ES-I3 (cell line): ENCODE data around the gene MYH7B.

Experiments used
- H3K36me3 ChIP-seq: 2 replicates; pipeline ENCODE4 v1.6.1; 2013; ENCODE audit warnings: mild to moderate bottlenecking, low read length, control low read depth, moderate library complexity; ENCODE audit not compliant: insufficient read depth
- H3K4me1 ChIP-seq: 2 replicates; pipeline ENCODE4 v1.6.1; 2013; ENCODE audit warnings: mild to moderate bottlenecking, control low read depth, low read length; ENCODE audit not compliant: insufficient read depth
- H3K9ac ChIP-seq: 2 replicates; pipeline ENCODE4 v1.6.1; 2013; ENCODE audit warnings: low read depth, mild to moderate bottlenecking, low read length, moderate library complexity
- H3K9me3 ChIP-seq: 2 replicates; pipeline ENCODE4 v1.6.1; 2013; ENCODE audit warnings: mild to moderate bottlenecking, low read length, moderate library complexity; ENCODE audit not compliant: control insufficient read depth, insufficient read depth

Gene MYH7B

GRCh38 chr20:34986311-34987287 is 30.9 kb downstream of the MYH7B start:
- H3K4me1 ChIP-seq: peaks cover 22% of the 10 kb centered on the region; the same call in 1 of the 2 replicates
- no peaks in the 10 kb centered on the region for H3K36me3 ChIP-seq
- H3K9ac ChIP-seq: no peak overlapping the region
- no peaks in the 10 kb centered on the region for H3K9me3 ChIP-seq

GRCh38 chr20:34987288-34988190 is 31.9 kb downstream of the MYH7B start:
- H3K9ac ChIP-seq: no peak overlapping the region
- H3K4me1 ChIP-seq: peaks cover 22% of the 10 kb centered on the region; the same call in 1 of the 2 replicates
- no peaks in the 10 kb centered on the region for H3K36me3 ChIP-seq
- H3K9me3 ChIP-seq: no peaks in the 10 kb centered on the region

- Histone ChIP-seq H3K9ac (no peak overlapping the region), H3K4me1 (peaks cover 17% of the 10 kb centered on the region; the same call in 1 of the 2 replicates), H3K9me3 (no peaks in the 10 kb centered on the region), H3K36me3 (no peaks in the 10 kb centered on the region)
These were observed 32.5 kb downstream of the MYH7B start for GRCh38 chr20:34988191-34988540.

- peaks cover 10% of the 10 kb centered on the region; the same call in 1 of the 2 replicates for H3K4me1 ChIP-seq
- no peaks in the 10 kb centered on the region for H3K9me3 ChIP-seq
- H3K36me3 ChIP-seq: no peaks in the 10 kb centered on the region
- no peak overlapping the region for H3K9ac ChIP-seq
These were observed 33.5 kb downstream of the MYH7B start for GRCh38 chr20:34989118-34989517.

GRCh38 chr20:34989670-34990069 is 34.0 kb downstream of the MYH7B start:
- H3K9me3 ChIP-seq: no peaks in the 10 kb centered on the region
- H3K9ac ChIP-seq: no peak overlapping the region
- H3K36me3 ChIP-seq: no peaks in the 10 kb centered on the region
- H3K4me1 ChIP-seq: peaks cover 6% of the 10 kb centered on the region; the same call in 1 of the 2 replicates

- H3K36me3 ChIP-seq: no peaks in the 10 kb centered on the region
- H3K9ac ChIP-seq: no peak overlapping the region
- no peaks in the 10 kb centered on the region for H3K9me3 ChIP-seq
- H3K4me1 ChIP-seq: peaks cover 1% of the 10 kb centered on the region; the same call in 1 of the 2 replicates
These were observed 34.6 kb downstream of the MYH7B start for GRCh38 chr20:34990231-34990630.

- Histone ChIP-seq H3K4me1 (no peaks in the 10 kb centered on the region), H3K9ac (no peak overlapping the region), H3K9me3 (no peaks in the 10 kb centered on the region), H3K36me3 (no peaks in the 10 kb centered on the region)
These were observed 35.1 kb downstream of the MYH7B start for GRCh38 chr20:34990661-34991214.

GRCh38 chr20:34992751-34993417 is 37.2 kb downstream of the MYH7B start:
- Histone ChIP-seq H3K36me3 (no peaks in the 10 kb centered on the region), H3K9me3 (no peaks in the 10 kb centered on the region), H3K4me1 (no peaks in the 10 kb centered on the region), H3K9ac (no peak overlapping the region)

GRCh38 chr20:34993941-34994508 is 38.4 kb downstream of the MYH7B start:
- no peaks in the 10 kb centered on the region for H3K36me3 ChIP-seq
- no peaks in the 10 kb centered on the region for H3K4me1 ChIP-seq
- no peak overlapping the region for H3K9ac ChIP-seq
- no peaks in the 10 kb centered on the region for H3K9me3 ChIP-seq

- H3K9me3 ChIP-seq: no peaks in the 10 kb centered on the region
- H3K9ac ChIP-seq: no peak overlapping the region
- no peaks in the 10 kb centered on the region for H3K4me1 ChIP-seq
- no peaks in the 10 kb centered on the region for H3K36me3 ChIP-seq
These were observed 39.0 kb downstream of the MYH7B start for GRCh38 chr20:34994509-34995131.

- Histone ChIP-seq H3K9me3 (no peaks in the 10 kb centered on the region), H3K36me3 (no peaks in the 10 kb centered on the region), H3K9ac (no peak overlapping the region), H3K4me1 (no peaks in the 10 kb centered on the region)
These were observed 39.5 kb downstream of the MYH7B start for GRCh38 chr20:34995192-34995591.

- H3K36me3 ChIP-seq: no peaks in the 10 kb centered on the region
- no peak overlapping the region for H3K9ac ChIP-seq
- no peaks in the 10 kb centered on the region for H3K4me1 ChIP-seq
- H3K9me3 ChIP-seq: no peaks in the 10 kb centered on the region
These were observed 40.0 kb downstream of the MYH7B start for GRCh38 chr20:34995696-34996095.

GRCh38 chr20:34996243-34997028 is 40.8 kb downstream of the MYH7B start:
- Histone ChIP-seq H3K4me1 (no peaks in the 10 kb centered on the region), H3K9me3 (no peaks in the 10 kb centered on the region), H3K36me3 (0 out of 2 replicates have a peak, but pooled peaks cover under 1% of the 10 kb centered on the region), H3K9ac (no peak overlapping the region)
